Measurements from ENCODE around the gene DKKL1.

The DKKL1 gene

GRCh38 chr19:49422407-49423070, 58.9 kb downstream of the DKKL1 start:
- DNase-seq (ENCODE audit: low read depth in 2 of 2): no peak

GRCh38 chr19:49423071-49423984, 59.7 kb downstream of the DKKL1 start, which contains the start of gene PTH2:
Gene PTH2 (minus strand): TSS chr19:49423441. CDS start chr19:49423339, 102 bp downstream.
- DNase-seq (ENCODE audit: low read depth in 2 of 2): no peak

GRCh38 chr19:49423985-49424303, 60.3 kb downstream of the DKKL1 start:
- DNase-seq (ENCODE audit: low read depth in 2 of 2): no peak
